GM04503 (cell line): Measurements from ENCODE around the gene ANKMY1.
"Not testable (repeated sequence)": the region's sequence is repeated elsewhere in the genome, so short reads cannot be mapped to it uniquely, and the experiment has no call there.

Experiments
- DNase-seq: peaks from one replicate; pipeline ENCODE4 v3.0.0-alpha.2; 2012; ENCODE audit warnings: low read depth

The ANKMY1 gene

DNA sequence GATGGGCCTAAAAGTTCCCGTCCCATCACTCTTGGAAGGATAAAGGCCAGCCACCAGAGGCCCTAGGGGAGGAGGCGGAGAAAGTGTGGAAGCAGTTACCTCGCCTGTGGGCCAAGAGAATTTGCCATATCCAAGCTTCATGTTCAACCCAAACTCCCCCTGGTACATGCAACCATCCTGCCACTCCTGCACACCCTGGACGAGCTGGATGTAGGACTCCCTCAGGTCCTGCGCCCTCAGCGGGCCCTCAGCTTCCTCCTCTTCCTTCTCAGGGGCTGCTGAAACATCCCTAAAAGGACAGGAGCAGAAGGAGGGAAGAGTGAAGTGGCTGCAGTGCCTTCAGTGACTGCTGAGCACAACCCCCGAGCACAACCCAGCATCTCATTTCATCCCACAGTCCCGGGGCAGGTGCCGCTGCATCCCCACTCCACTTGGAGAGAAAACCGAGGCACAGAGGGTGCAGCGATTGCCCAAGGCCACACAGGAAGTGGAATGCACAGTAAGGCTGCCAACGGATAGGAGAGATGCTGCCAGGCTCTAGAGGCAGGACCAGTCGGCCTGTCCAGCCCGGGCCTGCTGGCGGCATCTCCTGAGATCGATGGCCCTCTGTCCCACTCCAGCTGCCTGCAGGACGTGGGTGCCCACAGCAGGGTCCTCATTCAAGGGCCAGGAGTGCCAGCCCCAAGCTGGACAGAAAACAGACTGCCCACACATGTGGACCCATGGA, 2.9 kb downstream of the ANKMY1 start:
- no peak for DNase-seq

DNA sequence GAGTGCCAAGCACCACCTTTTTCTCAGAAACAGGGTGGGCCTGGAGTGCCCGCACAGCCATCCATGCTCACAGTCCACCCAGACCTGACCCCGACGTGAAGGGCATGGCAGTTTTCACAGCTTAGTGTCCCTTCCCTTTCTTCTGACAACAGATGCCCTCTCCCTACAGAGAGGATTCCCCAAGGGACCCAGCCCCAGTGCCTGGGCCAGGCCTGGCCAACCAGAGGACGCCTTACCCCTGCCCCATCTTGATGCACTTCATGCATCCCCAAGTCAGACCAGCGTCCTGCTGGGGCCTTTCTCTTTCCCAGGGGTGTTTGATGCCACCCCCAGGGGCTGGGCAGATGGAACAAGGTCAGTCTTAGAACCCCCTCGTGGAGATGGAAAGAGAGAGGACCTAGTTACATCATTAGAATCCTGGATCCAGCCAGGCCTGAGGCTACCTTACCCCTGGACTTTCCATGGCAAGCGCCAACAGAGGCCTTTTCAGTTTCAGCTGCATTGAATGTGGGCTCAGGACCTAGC, 3.8 kb downstream of the ANKMY1 start:
- no peak for DNase-seq

DNA sequence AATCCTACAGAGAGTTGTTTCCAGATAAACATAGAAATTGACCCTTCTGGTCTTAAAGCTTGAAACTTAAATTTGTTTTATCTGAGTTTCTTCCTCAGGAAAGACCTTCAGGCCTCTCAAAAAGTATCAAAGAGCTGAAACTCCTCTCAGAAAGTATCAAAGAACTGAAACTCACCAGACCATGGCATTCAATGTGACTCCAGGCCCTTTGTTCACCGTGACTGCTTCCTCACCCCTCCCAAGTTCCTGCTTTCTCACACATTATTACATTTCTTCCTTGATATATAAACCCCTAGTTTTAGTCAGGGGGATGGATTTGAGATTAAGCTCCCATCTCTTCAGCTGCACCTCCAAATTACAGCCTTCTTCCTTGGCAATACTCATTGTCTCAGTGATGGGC, 6.0 kb downstream of the ANKMY1 start:
- DNase-seq, result no peak

DNA sequence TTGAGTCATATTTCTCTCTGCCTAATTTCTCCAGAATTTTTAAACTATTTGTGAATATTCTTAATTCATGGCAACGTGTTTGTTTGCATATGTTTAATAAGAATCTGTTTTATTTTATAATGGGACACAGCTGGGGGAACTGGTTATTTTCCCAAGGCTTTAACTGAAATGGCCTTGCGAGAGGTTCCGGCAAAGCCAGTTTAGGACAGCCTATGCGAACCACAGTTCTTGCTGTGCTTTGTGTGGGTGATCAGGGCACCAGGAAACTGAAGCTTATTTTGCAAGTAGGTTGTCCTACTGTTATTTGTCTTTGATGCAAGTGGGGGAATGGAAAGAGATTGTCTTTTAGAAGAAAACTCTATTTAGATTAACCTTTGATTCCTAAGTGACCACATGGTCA, 6.5 kb downstream of the ANKMY1 start:
- DNase-seq, result no peak

DNA sequence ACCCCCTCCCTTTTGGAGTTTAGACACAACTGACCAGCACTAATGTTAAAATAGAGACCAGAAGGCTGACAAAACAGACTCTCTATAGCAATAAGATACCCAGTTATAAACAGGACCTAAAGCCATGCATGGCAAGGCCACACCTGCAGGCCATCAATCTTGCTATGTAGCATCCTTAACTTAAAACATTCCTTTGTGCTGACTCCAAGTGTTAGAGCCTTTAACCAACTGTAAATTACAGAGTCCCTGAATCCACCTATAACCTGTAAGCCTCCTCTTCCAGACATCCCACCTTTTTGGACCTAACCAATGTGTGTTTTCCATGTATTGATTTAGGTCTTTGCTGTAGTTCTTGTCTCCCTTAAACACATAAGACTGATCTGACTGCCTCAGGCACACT, 17.9 kb downstream of the ANKMY1 start:
- no peak for DNase-seq

DNA sequence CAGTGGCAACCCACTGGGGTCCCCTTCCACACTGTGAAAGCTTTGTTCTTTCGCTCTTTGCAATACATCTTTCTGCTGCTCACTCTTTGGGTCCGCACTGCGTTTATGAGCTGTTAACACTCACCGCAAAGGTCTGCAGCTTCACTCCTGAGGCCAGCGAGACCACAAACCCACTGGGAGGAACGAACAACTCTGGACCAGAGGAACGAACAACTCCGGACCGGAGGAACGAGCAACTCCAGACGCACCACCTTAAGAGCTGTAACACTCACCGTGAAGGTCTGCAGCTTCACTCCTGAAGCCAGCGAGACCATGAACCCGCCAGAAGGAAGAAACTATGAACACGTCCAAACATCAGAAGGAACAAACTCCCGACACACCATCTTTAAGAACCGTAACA, 18.7 kb downstream of the ANKMY1 start:
- not testable (repeated sequence) for DNase-seq

DNA sequence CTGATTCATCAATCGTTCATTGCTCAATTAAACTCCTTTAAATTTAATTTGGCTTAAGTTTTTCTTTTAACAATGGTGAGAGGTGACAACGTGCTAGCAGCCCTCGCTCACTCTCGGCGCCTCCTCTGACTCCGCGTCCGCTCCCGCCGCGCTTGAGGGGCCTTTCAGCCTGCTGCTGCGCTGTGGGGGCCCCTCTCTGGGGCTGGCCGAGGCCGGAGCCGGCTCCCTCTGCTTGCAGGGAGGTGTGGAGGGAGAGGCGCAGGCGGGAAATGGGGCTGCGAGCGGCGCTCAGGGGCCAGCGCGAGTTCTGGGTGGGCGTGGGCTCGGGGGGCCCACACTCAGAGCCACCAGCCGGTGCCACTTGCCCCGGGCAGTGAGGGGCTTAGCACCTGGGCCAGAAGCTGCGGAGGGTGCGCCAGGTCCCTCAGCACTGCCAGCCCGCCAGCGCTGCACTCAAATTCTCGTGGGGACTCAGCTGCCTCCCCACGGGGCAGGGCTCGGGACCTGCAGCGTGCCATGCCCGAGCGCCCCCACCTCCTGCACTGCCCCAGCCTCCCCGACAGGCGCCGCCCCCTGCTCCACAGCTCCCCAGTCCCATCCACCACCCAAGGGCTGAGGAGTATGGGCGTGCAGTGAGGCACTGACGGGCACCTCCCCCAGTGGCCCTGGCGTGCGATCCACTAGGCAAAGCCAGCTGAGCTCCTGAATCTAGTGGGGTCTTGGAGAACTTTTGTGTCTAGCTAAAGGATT, 19.6 kb downstream of the ANKMY1 start:
- no peak for DNase-seq

DNA sequence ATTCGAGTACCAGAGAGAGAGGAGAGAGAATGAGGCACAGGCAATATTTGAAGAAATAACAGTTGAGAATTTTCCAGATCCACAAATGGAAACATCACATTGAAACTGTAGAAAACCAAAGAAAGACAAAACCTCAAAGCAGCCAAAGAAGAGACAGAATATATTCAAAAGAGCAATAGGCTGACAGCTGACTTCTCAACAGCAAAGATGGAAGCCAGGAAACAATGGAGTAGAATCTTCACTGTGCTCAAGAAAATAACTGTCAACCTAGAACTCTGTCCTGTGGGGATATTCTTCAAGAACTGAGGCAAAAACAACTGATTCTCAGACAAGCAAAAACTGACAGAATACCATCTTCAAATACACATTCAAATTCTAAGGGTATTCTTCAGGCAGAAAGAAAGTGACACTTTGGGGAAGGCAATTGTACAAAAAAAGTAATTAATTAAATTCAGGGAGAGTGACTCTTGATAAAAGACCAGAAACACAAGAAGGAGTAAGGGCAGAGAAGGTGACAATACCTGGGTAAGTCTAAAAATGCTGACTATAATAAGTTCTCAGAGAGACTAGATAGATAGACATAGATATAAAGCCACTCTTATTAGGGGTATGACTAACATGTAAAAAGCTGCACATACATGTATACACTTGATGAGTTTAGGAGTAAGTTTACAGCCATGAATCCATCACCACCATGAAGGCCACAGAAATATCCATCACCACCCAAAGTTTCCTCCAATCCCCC, 25.6 kb downstream of the ANKMY1 start:
- DNase-seq, result no peak

DNA sequence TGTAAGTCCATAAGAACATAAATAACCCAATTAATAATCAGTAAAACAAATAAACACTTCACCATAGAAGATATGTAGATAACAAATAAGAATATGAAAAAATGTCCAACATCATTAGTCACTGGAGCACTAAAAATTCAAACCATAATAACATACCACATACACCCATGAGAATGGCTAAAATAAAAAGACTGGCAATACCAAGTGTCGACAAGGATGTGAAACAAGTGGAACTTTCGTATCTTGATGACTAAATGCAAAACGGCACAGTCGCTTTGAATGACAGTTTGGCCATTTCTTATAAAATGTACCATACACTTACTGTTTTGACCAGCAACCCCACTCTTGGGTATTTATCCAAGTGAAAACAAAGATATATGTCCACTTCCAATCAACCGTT, 26.8 kb downstream of the ANKMY1 start:
- no peak for DNase-seq

DNA sequence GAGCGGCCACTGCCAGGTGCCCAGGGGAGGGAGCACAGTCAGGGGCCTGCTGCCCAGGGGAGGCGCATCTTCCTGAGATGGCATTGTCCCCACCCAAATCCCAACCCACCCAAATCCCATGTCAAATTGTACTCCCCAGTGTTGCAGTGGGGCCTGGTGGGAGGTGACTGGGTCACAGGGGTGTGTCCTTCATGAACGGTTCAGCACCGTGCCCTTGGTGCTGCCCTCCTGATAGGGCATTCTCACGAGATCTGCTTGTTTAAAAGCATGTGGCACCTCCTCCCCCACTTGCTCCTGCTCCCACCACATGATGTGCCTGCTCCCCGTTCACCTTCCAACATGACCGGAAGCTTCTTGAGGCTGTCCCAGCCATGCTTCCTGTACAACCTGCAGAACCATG, 27.6 kb downstream of the ANKMY1 start:
- DNase-seq, result no peak

DNA sequence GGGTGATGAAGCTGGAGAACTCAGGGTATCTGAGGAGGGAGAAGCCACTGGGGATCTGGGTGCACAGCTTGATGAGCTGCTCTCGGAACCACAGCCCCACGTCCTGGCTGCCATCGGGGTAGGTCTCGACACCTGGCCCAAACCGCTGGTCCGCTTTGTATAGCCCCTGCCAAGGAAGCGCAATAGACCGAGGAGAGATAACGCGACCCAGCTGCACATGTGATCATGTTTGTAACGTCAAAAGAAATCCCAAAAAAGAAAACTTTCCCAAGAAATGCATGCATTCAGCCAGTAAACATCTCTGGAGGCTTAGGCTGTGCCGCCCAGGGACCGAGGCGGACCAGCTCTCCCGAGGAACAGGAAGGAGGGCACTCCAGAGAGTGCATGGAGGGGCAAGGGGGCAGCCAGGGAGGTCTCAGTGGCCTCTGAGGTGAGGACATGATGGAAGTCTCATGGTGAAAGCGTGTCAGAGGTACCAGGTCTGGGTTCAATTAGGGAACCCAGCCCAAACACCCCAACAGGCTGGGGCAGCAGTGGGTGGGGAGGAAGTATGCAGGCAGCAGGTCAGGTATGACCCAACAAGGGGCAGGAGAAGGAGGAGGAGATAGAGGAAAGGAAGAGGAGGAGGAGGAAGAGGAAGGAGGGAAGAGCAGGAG, 28.3 kb downstream of the ANKMY1 start:
- DNase-seq, result no peak

DNA sequence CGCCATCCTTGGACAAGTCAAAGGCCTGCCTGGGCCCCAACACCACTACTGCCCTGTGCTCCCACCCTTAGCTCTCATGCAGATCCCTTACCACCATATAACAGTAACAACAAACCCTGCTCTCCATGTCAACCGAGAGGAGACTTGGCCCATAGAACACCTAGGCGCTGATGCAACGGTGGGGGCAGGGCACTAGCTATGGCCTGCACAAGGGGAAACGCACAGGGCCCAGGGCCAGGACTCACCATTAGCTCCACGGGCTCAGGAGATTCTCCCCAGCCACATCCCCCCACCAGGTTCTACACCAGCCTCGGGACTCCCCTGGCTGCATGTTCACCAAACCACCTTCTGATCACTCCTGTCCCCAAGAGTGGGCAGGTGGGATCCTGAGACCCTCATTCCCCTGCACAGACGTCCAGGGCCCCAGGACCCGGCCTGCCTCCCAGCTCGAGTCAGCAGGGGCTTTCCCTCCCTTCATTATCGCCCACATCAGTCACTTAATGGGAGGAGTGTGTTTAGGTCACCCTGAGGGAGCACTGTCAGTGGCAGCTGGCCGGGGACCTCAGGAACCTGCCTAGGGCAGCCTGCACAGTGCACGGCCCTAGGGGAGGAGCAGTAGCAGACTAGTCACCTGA, 29.3 kb downstream of the ANKMY1 start:
- DNase-seq, result no peak

DNA sequence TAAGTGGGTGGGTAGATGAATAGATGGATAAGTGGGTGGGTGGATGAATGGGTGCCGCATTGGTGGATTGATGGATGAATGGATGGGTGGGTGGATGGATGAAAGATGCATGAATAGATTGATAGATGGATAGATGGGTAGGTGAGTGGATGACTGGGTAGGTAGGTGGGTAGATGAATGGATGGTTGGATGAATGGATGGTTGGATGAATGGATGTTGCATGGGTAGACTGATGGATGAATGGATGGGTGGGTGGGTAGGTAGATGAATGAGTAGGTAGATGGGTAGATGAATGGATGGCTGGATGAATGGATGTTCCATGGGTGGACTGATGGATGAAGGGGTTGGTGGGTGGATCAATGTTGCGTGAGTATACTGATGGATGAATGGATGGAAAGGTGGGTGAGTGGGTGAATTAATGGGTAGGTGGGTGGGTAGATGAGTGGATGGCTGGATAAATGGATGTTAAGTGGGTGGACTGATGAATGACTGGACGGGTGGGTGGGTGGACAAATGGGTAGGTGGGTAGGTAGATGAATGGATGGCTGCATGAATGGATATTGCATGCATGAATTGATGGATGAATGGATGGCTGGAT, 30.5 kb downstream of the ANKMY1 start:
- no peak for DNase-seq

DNA sequence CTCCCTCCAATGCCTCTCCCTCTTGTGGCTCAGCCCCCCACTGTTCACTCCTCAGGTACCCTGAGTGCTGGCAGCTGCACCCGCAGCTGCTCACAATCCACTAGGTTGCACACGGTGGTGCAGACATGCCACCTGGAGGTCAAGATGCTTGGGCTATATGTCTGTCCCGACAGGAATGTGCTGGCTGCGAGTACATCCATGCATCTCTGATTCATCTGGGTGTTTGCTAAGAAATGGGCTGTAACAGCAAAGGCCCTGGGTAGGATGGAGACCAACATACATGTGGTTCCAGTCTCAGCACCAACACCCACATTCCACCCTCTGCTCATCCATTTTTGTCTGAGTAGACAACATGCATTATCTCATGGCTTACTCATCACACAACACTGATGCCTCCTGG, 31.3 kb downstream of the ANKMY1 start:
- DNase-seq, result no peak

DNA sequence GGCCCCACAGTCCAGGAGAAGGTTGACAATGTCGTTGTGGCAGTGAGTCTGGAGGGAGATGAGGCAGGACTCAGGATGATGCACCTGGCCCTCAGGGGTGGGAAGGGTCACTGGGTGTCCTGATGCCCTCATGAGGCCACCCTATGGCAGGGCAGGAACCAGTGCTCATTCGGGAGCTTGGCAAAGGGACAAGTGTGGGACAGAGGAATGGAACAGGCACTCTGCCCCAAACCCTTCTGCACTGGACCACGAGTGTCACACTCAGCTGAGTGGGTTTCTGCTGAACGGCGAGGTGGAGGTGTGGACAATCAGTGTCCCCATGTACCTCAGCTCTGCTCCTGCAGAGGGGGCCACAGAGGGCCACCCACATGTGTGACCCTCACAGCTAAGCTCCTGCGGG, 32.0 kb downstream of the ANKMY1 start:
- DNase-seq, result no peak

DNA sequence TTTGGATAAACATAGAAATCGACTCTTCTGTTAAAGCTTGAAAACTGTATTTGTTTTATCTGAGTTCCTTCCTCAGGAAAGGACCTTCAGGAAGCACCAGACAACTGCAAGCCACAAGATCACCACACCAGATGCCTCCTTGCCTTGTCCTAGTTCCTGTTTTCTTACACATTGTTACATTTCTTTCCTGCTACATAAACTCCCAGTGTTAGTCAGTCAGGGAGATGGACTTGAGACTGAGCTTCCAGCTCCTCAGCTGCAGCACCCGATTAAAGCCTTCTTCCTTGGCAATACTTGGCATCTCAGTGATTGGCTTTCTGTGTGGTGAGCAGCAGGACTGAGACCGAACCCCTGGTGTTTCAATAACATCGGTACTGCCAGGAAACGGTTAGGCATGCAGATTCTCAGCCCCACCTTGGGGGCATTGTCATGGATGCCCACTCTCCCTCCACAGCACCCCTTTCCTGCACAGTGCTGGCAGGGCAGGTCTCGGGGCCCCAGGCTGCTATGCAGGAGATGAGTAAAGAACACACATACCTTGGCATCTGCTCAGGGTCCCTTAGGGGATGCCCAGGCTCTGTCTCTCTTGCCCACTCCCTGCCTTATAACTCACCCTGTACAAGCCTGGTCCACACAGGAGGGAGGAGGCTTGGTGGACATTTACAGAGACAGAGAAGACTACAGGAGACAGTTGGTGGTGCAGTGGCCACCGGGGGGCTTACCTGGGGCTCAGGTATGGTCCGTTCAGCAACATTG, 32.6 kb downstream of the ANKMY1 start:
- DNase-seq, result no peak

DNA sequence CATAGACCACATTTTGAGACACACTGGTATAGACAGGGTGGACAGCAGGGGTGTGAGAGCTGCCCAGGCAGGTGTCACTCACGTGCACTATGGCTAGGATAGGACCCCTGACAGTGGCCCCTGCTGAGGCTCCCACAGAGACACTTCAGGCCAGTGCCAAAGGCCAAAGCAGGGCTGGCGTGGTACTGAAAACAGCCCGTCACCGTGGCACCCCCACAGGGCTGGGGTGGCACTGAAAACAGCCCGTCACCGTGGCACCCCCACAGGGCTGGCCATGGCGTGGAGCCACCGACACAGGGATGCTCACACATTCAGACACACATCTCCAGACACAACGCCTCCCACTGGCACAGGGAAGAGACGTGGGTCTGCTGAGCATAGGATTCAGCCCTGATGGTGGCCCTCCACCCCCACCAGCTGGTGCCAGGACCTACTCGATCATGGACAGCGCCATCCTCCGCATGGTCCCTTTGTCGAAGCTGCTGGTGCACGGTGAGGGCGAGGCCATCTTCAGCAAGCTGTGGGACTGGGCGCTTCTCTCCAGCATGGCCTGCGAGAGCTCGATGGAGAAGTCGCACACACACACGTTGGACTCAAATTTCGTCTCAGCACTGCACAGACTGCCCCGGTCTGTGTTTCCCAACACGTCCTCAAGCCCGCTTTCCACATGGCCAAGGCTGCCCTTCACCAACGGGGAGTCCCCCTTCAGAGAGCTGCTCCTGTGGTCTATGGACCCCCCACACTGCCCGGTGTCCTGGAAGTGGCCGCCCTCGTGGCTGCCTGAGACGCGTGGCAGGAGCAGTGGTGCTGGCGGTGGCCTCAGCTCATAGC, 34.1 kb downstream of the ANKMY1 start:
- DNase-seq, result no peak

DNA sequence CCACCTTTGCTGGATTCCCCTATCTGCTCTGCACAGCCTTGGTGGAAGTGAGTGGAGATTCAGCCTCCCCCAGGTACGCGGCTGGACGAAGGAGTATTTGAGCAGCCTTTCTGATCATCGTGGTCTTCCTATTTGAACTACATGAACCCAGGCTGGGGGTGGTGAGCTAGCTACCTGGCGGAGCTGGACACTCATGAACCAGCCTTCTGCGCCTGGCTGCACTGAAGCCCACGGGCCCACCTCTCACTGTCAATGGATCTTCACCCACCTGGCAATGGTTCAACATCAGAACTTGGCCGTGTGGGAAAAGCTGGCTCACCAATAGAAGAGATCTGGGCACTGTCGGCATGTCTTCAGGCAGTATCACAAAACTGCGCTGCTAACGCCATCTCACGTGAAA, 35.4 kb downstream of the ANKMY1 start:
- no peak for DNase-seq

DNA sequence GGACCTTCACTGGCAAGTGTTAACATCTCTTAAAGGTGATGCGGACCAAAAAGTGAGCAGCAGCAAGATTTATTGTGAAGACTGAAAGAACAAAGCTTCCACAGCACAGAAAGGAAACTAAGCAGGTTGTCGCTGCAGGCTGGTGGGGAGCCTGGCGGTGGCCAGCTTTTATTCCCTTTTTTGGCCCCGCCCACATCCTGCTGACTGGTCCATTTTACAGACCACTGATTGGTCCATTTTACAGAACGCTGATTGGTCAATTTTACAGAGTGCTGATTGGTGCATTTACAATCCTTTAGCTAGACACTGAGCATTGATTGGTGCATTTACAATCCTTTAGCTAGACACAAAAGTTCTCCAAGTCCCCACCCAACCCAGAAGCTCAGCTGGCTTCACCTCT, 35.9 kb downstream of the ANKMY1 start:
- not testable (repeated sequence) for DNase-seq

DNA sequence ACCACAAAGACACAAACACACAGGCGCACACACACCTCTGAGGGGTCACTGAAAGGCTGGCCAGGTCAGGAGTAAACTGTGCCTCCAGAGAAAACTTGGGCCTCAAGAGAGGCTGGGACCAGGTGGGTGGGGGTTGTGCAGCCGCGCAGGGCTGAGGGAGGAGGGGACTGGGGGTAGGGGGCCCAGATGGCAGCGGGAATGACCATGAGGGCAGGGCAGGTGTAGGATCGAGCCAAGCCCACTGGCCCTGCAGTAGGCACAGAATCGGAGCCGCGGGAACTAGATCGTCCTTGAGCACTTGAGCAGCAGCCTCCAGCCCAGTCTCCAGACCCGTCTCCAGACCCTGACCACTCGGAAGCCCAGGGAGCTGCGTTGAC, 36.8 kb downstream of the ANKMY1 start:
- no peak for DNase-seq
